HG02610 (cell line): ENCODE measurements around the gene RBCK1.
"Not testable (repeated sequence)": the region's sequence is repeated elsewhere in the genome, so short reads cannot be mapped to it uniquely, and the experiment has no call there.

Experiments used
- ATAC-seq: cut with Tn5 transposase; IDR thresholded peaks from one replicate; pipeline ENCODE4 v1.9.1; 2021; ENCODE audit warnings: mild to moderate bottlenecking, moderate library complexity; ENCODE audit not compliant: unreplicated experiment

The RBCK1 gene

GRCh38 chr20:375265-375889 is 32.7 kb upstream of the RBCK1 start:
- ATAC-seq: no peak

DNA sequence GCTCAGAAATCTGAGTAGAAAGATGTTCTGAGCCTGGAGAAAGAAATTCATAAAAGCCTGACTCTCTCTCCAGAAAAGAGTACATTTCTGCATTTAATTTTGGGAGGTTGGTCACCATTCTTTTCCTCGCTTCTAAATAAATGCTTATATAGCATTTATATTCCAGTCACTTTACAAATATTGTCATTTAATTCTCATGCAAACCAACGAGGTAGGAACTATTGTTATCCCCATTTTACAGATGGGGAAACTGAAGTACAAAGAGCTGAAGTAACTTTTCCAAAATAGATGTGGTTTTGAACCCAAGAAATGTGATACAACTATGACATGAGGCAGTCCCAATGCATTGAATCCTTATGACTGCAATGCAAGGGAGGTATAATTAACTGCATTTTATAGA is 32.0 kb upstream of the RBCK1 start:
- no peak for ATAC-seq

DNA sequence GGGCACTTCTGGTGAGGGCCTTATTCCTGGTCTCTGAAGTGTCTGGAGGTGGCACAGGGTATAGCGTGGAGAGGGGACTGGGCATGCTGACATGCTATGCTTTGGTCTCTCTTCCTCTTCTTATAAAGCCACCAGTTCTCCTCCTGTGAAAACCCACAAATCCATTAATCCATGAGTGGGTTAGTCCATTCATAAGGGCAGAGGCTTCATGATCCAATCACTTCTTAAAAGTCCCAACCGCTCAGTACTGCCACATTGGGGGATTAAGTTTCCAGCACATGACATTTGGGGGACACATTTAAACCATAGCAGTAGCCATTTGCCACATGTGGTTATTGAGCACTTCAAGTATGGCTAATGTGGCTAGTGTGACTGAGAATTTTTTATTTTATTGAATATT is 31.3 kb upstream of the RBCK1 start:
- ATAC-seq: no peak

DNA sequence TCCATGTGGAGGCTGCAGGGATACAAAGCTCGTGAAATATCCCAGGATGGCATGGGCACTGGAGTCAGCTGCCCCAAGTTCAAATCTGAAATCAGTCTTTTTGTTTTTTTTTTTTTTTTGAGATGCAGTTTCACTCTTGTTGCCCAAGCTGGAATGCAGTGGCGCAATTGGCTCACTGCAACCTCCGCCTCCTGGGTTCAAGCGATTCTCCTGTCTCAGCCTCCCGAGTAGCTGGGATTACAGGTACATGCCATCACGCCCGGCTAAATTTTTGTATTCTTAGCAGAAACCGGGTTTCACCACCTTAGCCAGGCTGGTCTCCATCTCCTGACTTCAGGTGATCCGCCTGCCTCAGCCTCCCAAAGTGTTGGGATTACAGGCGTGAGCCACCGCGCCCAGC is 30.5 kb upstream of the RBCK1 start:
- not testable (repeated sequence) for ATAC-seq

DNA sequence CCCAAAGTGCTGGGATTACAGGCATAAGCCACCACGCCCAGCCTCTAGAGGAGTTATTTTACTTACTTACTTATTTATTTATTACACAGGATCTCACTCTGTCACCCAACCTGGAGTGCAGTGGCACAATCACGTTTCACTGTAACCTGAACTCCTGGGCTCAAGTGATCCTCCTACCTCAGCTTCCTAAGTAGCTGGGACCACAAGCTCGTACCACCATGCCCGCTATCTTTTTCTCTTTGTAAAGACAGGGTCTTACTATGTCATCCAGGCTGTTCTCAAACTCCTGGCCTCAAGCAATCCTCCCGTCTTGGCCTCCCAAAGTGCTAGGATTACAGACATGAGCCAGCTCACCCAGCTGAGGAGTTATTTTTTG is 29.1 kb upstream of the RBCK1 start:
- no peak for ATAC-seq

GRCh38 chr20:380763-381580 is 27.1 kb upstream of the RBCK1 start:
- ATAC-seq: peak; percentile 67

GRCh38 chr20:381581-382290 is 26.4 kb upstream of the RBCK1 start:
- ATAC-seq: peak; percentile 57

DNA sequence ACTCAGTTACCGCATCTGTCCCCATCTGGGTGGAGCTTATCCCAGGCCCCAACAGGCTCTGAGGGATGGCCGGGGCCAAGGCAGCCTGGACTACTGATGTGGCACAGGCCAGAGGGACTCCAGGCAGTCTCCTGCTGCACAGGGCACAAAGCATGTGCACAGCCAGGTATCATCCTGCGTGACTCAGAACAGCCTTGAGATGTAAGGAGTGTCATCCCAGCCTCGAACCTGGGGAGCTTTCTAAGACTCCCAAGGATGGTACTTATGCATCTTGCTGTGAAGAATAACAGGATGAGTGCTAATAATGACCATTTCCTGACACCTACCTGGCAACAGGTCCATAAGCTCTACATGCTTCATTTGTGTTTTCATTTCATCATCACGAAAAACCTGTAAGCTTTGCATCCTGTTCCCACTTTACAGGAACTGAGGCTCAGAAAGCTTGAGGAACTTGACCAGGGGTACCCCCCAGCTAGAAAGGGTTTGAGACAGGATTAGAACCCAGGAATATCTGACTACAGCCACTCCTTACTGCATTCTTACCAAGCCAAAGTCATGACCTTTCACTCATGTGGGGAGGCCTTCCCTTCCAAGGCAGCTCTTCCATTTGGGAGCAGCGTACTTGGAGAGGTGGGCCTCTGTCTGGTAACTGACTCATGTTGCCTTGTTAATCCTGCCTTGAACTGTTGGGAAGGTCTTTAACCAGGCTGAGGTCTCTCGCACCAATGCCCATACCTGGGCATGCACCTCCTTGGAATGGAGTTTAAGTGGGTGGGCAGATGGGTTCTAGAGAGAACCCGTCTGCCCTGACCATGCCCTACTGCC is 25.6 kb upstream of the RBCK1 start:
- no peak for ATAC-seq

GRCh38 chr20:383889-384288 is 24.2 kb upstream of the RBCK1 start:
- ATAC-seq: no peak

- no peak for ATAC-seq
Observed at GRCh38 chr20:384723-385122, 23.4 kb upstream of the RBCK1 start.

GRCh38 chr20:385448-385847 is 22.7 kb upstream of the RBCK1 start:
- no peak for ATAC-seq

GRCh38 chr20:386634-387033 is 21.5 kb upstream of the RBCK1 start:
- ATAC-seq: not testable (repeated sequence)

DNA sequence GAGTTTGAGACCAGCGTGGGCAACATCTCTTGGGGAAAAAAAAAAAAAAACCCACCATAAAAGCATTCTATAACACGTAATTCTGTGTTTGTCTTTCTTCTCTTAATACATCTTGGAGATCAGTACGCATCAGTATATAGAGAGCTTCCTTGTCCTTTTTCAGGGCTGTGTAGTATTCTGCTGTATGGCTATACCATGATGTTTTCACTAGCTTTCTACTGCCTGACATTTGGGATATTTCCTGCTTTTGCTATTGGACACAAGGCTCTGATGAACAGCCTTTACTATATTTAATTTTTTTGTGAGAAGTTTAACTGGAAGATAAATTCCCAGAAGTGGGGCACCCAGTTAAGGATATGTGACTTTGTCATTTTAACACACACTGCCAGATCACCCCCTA is 20.6 kb upstream of the RBCK1 start:
- no peak for ATAC-seq

DNA sequence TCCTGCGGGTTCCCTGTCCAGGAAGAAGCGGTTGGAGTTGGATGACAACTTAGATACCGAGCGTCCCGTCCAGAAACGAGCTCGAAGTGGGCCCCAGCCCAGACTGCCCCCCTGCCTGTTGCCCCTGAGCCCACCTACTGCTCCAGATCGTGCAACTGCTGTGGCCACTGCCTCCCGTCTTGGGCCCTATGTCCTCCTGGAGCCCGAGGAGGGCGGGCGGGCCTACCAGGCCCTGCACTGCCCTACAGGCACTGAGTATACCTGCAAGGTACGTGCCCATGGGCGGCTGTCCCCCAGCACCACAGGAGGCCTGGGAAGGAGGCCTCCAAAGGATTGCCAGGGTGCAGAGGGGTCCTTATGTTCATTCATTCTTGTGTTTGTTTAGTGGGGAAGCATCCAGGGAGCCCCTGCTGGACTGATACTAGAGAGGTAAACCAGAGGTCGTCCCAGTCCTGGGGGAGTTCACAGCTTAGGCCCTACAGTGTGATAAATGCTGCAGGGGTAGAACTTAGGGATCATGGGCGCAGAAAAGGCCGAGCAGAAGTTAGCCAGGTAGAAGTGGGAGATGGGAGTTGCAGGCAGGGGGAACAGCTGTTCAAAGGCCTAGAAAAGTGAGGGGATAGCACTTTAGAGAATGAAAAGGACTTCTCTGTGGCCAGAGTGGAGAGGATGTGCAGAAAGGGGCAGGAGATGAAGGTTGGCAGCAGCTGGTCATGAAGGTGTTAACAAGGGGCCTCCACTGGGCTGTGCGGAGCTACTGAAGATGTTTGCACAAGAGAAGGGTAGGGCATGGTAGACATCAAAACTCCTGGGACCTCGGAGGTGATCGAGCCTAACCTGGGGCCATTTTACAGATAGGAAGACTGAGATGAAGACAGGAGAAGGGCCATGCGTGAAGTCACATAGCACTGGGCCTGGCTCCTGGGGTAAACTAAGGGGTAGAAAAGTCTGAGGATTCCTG is 19.8 kb upstream of the RBCK1 start:
- no peak for ATAC-seq

GRCh38 chr20:389220-389619 is 18.9 kb upstream of the RBCK1 start:
- no peak for ATAC-seq

- ATAC-seq: no peak
Observed at GRCh38 chr20:391041-391711, 16.9 kb upstream of the RBCK1 start.

DNA sequence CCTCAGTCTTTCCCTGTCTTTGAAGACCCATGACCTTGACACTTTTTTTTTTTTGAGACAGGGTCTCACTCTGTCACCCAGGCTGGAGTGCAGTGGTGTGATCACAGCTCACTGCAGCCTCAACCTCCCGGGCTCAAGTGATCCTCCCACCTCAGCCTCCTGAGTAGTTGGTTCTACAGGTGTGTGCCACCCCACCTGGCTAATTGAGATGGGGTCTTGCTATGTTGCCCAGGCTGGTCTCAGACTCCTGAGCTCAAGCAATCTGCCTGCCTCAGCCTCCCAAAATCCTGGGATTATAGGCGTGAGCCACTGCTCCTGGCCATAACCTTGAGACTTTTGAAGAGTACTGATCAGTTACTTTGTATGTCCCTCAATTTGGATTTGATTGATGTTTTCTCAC is 14.8 kb upstream of the RBCK1 start:
- ATAC-seq: not testable (repeated sequence)

DNA sequence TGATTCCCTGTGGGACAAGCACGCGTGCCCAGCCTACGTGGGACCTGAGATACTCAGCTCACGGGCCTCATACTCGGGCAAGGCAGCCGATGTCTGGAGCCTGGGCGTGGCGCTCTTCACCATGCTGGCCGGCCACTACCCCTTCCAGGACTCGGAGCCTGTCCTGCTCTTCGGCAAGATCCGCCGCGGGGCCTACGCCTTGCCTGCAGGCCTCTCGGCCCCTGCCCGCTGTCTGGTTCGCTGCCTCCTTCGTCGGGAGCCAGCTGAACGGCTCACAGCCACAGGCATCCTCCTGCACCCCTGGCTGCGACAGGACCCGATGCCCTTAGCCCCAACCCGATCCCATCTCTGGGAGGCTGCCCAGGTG is 11.9 kb upstream of the RBCK1 start:
- ATAC-seq: no peak

GRCh38 chr20:396619-397431 is 11.3 kb upstream of the RBCK1 start:
- no peak for ATAC-seq
